SU-DHL-6 (cell line): ENCODE results near the gene AREG.

ENCODE experiments used
- H2AFZ ChIP-seq: fragments of 200-600 bp; sonication (generic); 2 replicates; pipeline ENCODE4 v1.6.1; 2014; ENCODE audit warnings: low read depth, mild to moderate bottlenecking, moderate library complexity, mixed read lengths, antibody characterized with exemption, low read length; ENCODE audit not compliant: severe bottlenecking
- H3F3A ChIP-seq: fragments of 200-600 bp; shearing (Covaris generic); 2 replicates; pipeline ENCODE4 v1.6.0; 2016; ENCODE audit warnings: antibody characterized with exemption, mild to moderate bottlenecking; ENCODE audit not compliant: insufficient read depth
- H3K27ac ChIP-seq: fragments of 200-600 bp; sonication (generic); 2 replicates; pipeline ENCODE4 v1.5.1; 2016; ENCODE audit warnings: low read depth, mild to moderate bottlenecking, low read length, moderate library complexity, mixed read lengths
- H3K27me3 ChIP-seq: fragments of 200-600 bp; sonication (generic), shearing (Covaris generic); 2 replicates; pipeline ENCODE4 v1.6.0; 2014; ENCODE audit warnings: mild to moderate bottlenecking, low read length
- H3K36me3 ChIP-seq: fragments of 200-600 bp; sonication (generic); 2 replicates; pipeline ENCODE4 v1.6.1; 2014; ENCODE audit warnings: mild to moderate bottlenecking, low read length, mixed read lengths
- H3K4me2 ChIP-seq: fragments of 300-600, 200-600 bp; shearing (Covaris generic), sonication (generic); 2 replicates; pipeline ENCODE4 v1.6.0; 2014; ENCODE audit warnings: low read length, low read depth, mild to moderate bottlenecking; ENCODE audit not compliant: poor library complexity, severe bottlenecking
- H3K4me3 ChIP-seq: fragments of 200-600 bp; sonication (generic); 2 replicates; pipeline ENCODE4 v1.5.1; 2014; ENCODE audit warnings: antibody characterized with exemption, low read length, mild to moderate bottlenecking, mixed read lengths; ENCODE audit not compliant: insufficient read depth, poor library complexity, severe bottlenecking
- H3K79me2 ChIP-seq: fragments of 200-600 bp; sonication (generic); 2 replicates; pipeline ENCODE4 v1.6.1; 2014; ENCODE audit warnings: mild to moderate bottlenecking, low read length, moderate library complexity; ENCODE audit not compliant: insufficient read depth
- H3K9ac ChIP-seq: fragments of 200-600 bp; sonication (generic); 2 replicates; pipeline ENCODE4 v1.7.0; 2014; ENCODE audit warnings: mild to moderate bottlenecking, low read length
- H3K9me2 ChIP-seq: fragments of 200-600 bp; sonication (generic); replicated peaks from 2 replicates; pipeline ENCODE4 v1.6.1; 2014; ENCODE audit warnings: low read length; ENCODE audit not compliant: insufficient read depth
- H3K9me3 ChIP-seq: fragments of 200-600 bp; sonication (generic); 2 replicates; pipeline ENCODE4 v1.6.1; 2014; ENCODE audit warnings: low read length, mixed read lengths; ENCODE audit not compliant: insufficient read depth
- H4K20me1 ChIP-seq: fragments of 200-600 bp; sonication (generic); 2 replicates; pipeline ENCODE4 v1.6.1; 2014; ENCODE audit warnings: low read depth, mild to moderate bottlenecking, antibody characterized with exemption, low read length, moderate library complexity, mixed read lengths
- EZH2phosphoT487 ChIP-seq: fragments of 200-600 bp; sonication (generic), shearing (Covaris generic); conservative IDR thresholded peaks from 2 replicates; pipeline ENCODE4 v1.6.1; 2018; ENCODE audit warnings: mild to moderate bottlenecking, antibody characterized with exemption, low read length, moderate library complexity, mixed read lengths
- TF ChIP-seq, protein P1 (sequence below): fragments of 200-600 bp; sonication (generic); IDR thresholded peaks from one replicate; pipeline ENCODE4 v1.5.1; 2017; ENCODE audit warnings: antibody characterized with exemption, mild to moderate bottlenecking, low read length, moderate library complexity; ENCODE audit not compliant: insufficient read depth, poor library complexity, severe bottlenecking

The AREG gene

DNA sequence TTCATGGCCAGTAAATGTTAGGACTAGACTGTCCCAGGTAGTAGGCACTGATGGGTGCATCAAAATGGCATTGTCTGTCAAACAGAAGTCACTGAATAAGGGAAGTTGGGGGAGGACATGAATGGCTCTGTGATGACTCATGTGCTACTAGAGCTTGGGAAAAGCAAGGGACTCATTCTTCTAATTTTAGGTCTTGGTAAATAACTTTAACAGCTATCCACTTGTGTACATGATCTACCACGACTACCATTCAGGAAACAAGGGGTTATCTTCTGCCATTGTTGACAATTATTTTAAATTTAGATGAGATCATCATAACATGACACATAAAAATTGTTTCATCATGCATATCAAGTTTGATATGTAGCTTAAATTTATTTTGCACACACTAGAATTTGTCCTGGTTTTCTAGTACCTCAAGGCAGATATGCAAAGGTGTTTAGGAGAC, 6.3 kb downstream of the AREG start:
- no peak overlapping the region for H3K9ac ChIP-seq
- H3K27ac ChIP-seq = no peak overlapping the region
- no peaks in the 10 kb centered on the region for H3F3A ChIP-seq
- no peak overlapping the region for H3K4me2 ChIP-seq
- H3K4me3 ChIP-seq = no peak overlapping the region
- H2AFZ ChIP-seq = no peak overlapping the region
- H4K20me1 ChIP-seq = no peaks in the 10 kb centered on the region
- H3K79me2 ChIP-seq = no peaks in the 10 kb centered on the region
- H3K36me3 ChIP-seq = no peaks in the 10 kb centered on the region
- no peaks in the 10 kb centered on the region for H3K9me2 ChIP-seq
- H3K9me3 ChIP-seq = no peaks in the 10 kb centered on the region
- no peak for TF ChIP-seq EZH2phosphoT487
- TF ChIP-seq, protein P1, sequence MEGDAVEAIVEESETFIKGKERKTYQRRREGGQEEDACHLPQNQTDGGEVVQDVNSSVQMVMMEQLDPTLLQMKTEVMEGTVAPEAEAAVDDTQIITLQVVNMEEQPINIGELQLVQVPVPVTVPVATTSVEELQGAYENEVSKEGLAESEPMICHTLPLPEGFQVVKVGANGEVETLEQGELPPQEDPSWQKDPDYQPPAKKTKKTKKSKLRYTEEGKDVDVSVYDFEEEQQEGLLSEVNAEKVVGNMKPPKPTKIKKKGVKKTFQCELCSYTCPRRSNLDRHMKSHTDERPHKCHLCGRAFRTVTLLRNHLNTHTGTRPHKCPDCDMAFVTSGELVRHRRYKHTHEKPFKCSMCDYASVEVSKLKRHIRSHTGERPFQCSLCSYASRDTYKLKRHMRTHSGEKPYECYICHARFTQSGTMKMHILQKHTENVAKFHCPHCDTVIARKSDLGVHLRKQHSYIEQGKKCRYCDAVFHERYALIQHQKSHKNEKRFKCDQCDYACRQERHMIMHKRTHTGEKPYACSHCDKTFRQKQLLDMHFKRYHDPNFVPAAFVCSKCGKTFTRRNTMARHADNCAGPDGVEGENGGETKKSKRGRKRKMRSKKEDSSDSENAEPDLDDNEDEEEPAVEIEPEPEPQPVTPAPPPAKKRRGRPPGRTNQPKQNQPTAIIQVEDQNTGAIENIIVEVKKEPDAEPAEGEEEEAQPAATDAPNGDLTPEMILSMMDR = no peak
- no peaks in the 10 kb centered on the region for H3K27me3 ChIP-seq

GRCh38 chr4:74453037-74453635, 8.2 kb downstream of the AREG start:
- Histone ChIP-seq H3K27ac (no peak overlapping the region), H3K9me3 (no peaks in the 10 kb centered on the region), H3K9me2 (no peaks in the 10 kb centered on the region), H3K4me3 (no peak overlapping the region), H4K20me1 (no peaks in the 10 kb centered on the region), H3F3A (no peaks in the 10 kb centered on the region), H3K9ac (no peak overlapping the region), H3K27me3 (no peaks in the 10 kb centered on the region), H2AFZ (no peak overlapping the region), H3K79me2 (no peaks in the 10 kb centered on the region), H3K36me3 (no peaks in the 10 kb centered on the region), H3K4me2 (no peak overlapping the region)
- TF ChIP-seq, protein P1 = no peak
- no peak for TF ChIP-seq EZH2phosphoT487

GRCh38 chr4:74453829-74454742, 9.2 kb downstream of the AREG start:
- H3K79me2 ChIP-seq = no peaks in the 10 kb centered on the region
- no peak overlapping the region for H3K4me3 ChIP-seq
- no peak overlapping the region for H2AFZ ChIP-seq
- H3K27me3 ChIP-seq = no peaks in the 10 kb centered on the region
- TF ChIP-seq, protein P1 = no peak
- TF ChIP-seq EZH2phosphoT487 = no peak
- no peak overlapping the region for H3K4me2 ChIP-seq
- no peaks in the 10 kb centered on the region for H3K9me2 ChIP-seq
- H3K9me3 ChIP-seq = no peaks in the 10 kb centered on the region
- no peaks in the 10 kb centered on the region for H3K36me3 ChIP-seq
- no peaks in the 10 kb centered on the region for H3F3A ChIP-seq
- no peak overlapping the region for H3K9ac ChIP-seq
- no peak overlapping the region for H3K27ac ChIP-seq
- H4K20me1 ChIP-seq = no peaks in the 10 kb centered on the region
